Measurements from ENCODE around the gene CORO2B. TPM values are rescaled to one million over a fixed set of nuclear protein-coding genes. Genes with fewer than 3 reads are reported as not detected.

Gene CORO2B
- total and polyA plus RNA-seq, 9 of the 15 experiments (the other 6 are each of a cell fraction or from before 2014, with no cell fraction given), result not detected

DNA sequence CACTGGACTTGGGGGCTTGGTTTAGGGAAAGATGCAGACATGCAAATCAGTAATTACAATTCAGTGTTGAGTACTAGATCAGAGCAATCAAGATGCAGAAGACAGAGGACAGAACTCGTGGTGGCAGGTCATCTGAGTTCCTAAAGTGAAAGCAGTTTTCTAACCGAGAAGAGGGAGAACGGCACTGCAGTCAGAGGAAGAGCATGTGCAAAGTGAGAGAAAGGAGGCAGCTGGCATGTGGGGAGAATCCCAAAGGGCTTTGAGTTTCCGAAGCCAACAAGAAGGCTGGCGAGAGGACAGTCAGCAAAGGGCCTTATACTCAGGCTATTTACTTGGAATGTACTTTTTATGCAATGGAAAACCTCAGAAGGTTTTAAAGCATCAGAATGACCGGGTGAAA lies 154.9 kb downstream of the CORO2B start (continued):
- TF ChIP-seq, protein P1, sequence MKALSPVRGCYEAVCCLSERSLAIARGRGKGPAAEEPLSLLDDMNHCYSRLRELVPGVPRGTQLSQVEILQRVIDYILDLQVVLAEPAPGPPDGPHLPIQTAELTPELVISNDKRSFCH (CRISPR knock-in tag; IDR thresholded peaks at IDR 0.05), result no peak
- TF ChIP-seq, protein P1 (tag; IDR thresholded peaks at IDR 0.05), result no peak
- TF ChIP-seq HNRNPK (IDR thresholded peaks at IDR 0.05; ENCODE audit: low read depth, low read length, poor library complexity, severe bottlenecking) (no peak), NR3C1 (CRISPR knock-in tag; IDR thresholded peaks at IDR 0.05) (no peak)

DNA sequence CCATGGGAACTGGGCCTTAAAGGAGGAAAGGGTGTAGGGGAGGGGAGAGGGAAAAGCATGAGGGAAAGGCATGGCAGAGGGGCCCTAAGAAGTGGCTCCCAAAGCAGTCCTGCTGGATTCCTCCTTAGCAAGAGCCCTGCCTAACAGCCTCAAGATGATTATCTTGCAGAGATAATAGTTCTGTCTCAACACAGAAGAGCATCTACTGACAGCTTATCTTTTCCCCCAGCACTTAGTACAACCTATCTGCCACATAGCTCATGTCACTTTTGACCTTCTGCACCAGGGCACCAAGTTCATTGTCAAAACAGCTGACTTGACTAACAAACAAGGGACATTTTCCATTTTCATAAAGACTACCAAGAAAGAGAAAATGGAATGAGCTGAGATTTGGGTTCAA lies 155.6 kb downstream of the CORO2B start:
- Histone ChIP-seq H3K27ac (ENCODE audit: extremely low read depth, low read depth, low read length) (no peak overlapping the region), H3K79me2 (ENCODE audit: control insufficient read depth, insufficient read depth, low read length) (no peaks in the 10 kb centered on the region), H3K27me3 (ENCODE audit: control insufficient read depth in 2 of 2, insufficient read depth in 2 of 2, low read length in 2 of 2) (peaks cover 4 to 29% of the 10 kb centered on the region in 2 experiments; a peak in 3 of 5 replicates), H3K4me1 (replicated peaks in 1 of 2; ENCODE audit: control insufficient read depth in 2 of 2, insufficient read depth in 2 of 2, low read length in 2 of 2) (peaks cover 5 to 7% of the 10 kb centered on the region in 2 experiments; a peak in 4 of 5 replicates), H3K9me1 (ENCODE audit: control insufficient read depth, insufficient read depth, low read length) (no peaks in the 10 kb centered on the region), H3K9ac (ENCODE audit: insufficient read depth in 1 of 2, low read depth in 2 of 2, low read length in 2 of 2) (no peak overlapping the region), H3K9me3 (replicated peaks; ENCODE audit: control insufficient read depth, insufficient read depth, low read depth, low read length) (no peaks in the 10 kb centered on the region), H4K20me1 (replicated peaks; ENCODE audit: control insufficient read depth, insufficient read depth, low read length) (peaks cover 5% of the 10 kb centered on the region), H3K36me3 (ENCODE audit: control insufficient read depth, insufficient read depth, low read length) (no peaks in the 10 kb centered on the region), H3K4me2 (ENCODE audit: insufficient read depth, low read length) (no peak overlapping the region), H2AFZ (ENCODE audit: low read depth, low read length) (no peak overlapping the region), H3K4me3 (no peak overlapping the region)
- no peak for FAIRE-seq
- no TSS peak for BruUV-seq (replicated peaks)
- POLR2A ChIA-PET, result interaction anchor here (0.6 kb wide), 1 partner anchor 455 kb away, joined by 5 read pairs; no protein-coding TSS in a partner anchor
- intact Hi-C loops (cut with micrococcal nuclease) (loop anchor here (10.0 kb wide), 1 partner anchor 180 kb away; no protein-coding TSS in a partner anchor), in situ Hi-C loops (cut with MboI) (loop anchor here (5.0 kb wide), 1 partner anchor 143 kb away; no protein-coding TSS in a partner anchor)
- ATAC-seq, result no peak
- CTCF ChIA-PET (ENCODE audit: low intra/inter-chr PET ratio), result interaction anchor here (0.6 kb wide), 1 partner anchor 28 kb away, joined by 3 read pairs; no protein-coding TSS in a partner anchor
- DNase-seq (ENCODE audit: extremely low read depth in 1 of 4, low spot score in 3 of 4), result peak in 1 of 4 experiments; percentile 20
- TF ChIP-seq TCF15 (CRISPR knock-in tag; IDR thresholded peaks at IDR 0.05), result no peak
- no peak for TF ChIP-seq KLF6 (CRISPR knock-in tag; IDR thresholded peaks at IDR 0.05; ENCODE audit: borderline replicate concordance)
- no peak for TF ChIP-seq NR1H2 (CRISPR knock-in tag; IDR thresholded peaks at IDR 0.05)
- no peak for TF ChIP-seq ZNF592 (IDR thresholded peaks at IDR 0.05)
- TF ChIP-seq NR0B1 (IDR thresholded peaks at IDR 0.05; ENCODE audit: partially characterized antibody), result no peak
- no peak for TF ChIP-seq PBX2 (CRISPR knock-in tag; IDR thresholded peaks at IDR 0.05; ENCODE audit: low read depth)
- TF ChIP-seq PBX2 (tag; conservative IDR thresholded peaks at IDR 0.05; ENCODE audit: low read depth), result peak; percentile 70

Data from K562 (cell line).